H9 (cell line): ENCODE data around the gene RANBP9. TPM values are rescaled to one million over a fixed set of nuclear protein-coding genes. Genes with fewer than 3 reads are reported as not detected.

Source experiments
- DNase-seq: peaks from one replicate; pipeline ENCODE4 v3.0.0-alpha.2; 2017
- H2AFZ ChIP-seq: one replicate; pipeline ENCODE4 v1.6.1; 2013; ENCODE audit warnings: mild to moderate bottlenecking, low read length, control low read depth, moderate library complexity
- H2AK5ac ChIP-seq: 2 replicates; pipeline ENCODE4 v1.6.1; 2013; ENCODE audit warnings: low read length, control low read depth, mixed read lengths; ENCODE audit not compliant: insufficient read length
- H2BK120ac ChIP-seq: one replicate; pipeline ENCODE4 v1.6.1; 2013; ENCODE audit warnings: low read depth, mild to moderate bottlenecking, low read length, control low read depth, inconsistent platforms; ENCODE audit not compliant: poor library complexity, severe bottlenecking
- H2BK12ac ChIP-seq: 2 replicates; pipeline ENCODE4 v1.6.1; 2013; ENCODE audit warnings: low read length, control low read depth, mixed read lengths, low read depth; ENCODE audit not compliant: insufficient read length
- H2BK15ac ChIP-seq: 2 replicates; pipeline ENCODE4 v1.6.1; 2013; ENCODE audit warnings: low read depth, low read length, control low read depth
- H2BK20ac ChIP-seq: one replicate; pipeline ENCODE4 v1.6.1; 2013; ENCODE audit warnings: low read depth, mild to moderate bottlenecking, low read length, control low read depth, inconsistent platforms; ENCODE audit not compliant: poor library complexity, severe bottlenecking
- H2BK5ac ChIP-seq: 2 replicates; pipeline ENCODE4 v1.6.1; 2013; ENCODE audit warnings: low read length, control low read depth, mixed read lengths; ENCODE audit not compliant: insufficient read length
- H3K14ac ChIP-seq: 2 replicates; pipeline ENCODE4 v1.6.1; 2013; ENCODE audit warnings: low read length, control low read depth; ENCODE audit not compliant: insufficient read depth
- H3K18ac ChIP-seq: 2 replicates; pipeline ENCODE4 v1.6.1; 2013; ENCODE audit warnings: low read depth, mild to moderate bottlenecking, mixed read lengths, low read length, control low read depth; ENCODE audit not compliant: insufficient read length
- H3K23ac ChIP-seq: 2 replicates; pipeline ENCODE4 v1.6.1; 2013; ENCODE audit warnings: low read length, control low read depth, mixed read lengths, low read depth; ENCODE audit not compliant: insufficient read length
- H3K23me2 ChIP-seq: 2 replicates; pipeline ENCODE4 v1.6.1; 2013; ENCODE audit warnings: low read depth, mild to moderate bottlenecking, mixed read lengths, low read length, control low read depth; ENCODE audit not compliant: insufficient read length, poor library complexity, severe bottlenecking
- H3K27ac ChIP-seq: 2 replicates; pipeline ENCODE4 v1.5.1; 2013; ENCODE audit warnings: low read length, control low read depth, mixed read lengths, low read depth; ENCODE audit not compliant: insufficient read length
- H3K27me3 ChIP-seq: 2 replicates; pipeline ENCODE4 v1.6.1; 2013; ENCODE audit warnings: low read length, control low read depth, inconsistent platforms; ENCODE audit not compliant: insufficient read depth
- H3K4ac ChIP-seq: 2 replicates; pipeline ENCODE4 v1.6.1; 2013; ENCODE audit warnings: low read depth, mild to moderate bottlenecking, control low read depth, inconsistent platforms, low read length, moderate library complexity
- H3K4me1 ChIP-seq: 2 replicates; pipeline ENCODE4 v1.6.1; 2013; ENCODE audit warnings: low read length, control low read depth, inconsistent platforms; ENCODE audit not compliant: insufficient read depth
- H3K4me2 ChIP-seq: 2 replicates; pipeline ENCODE4 v1.6.1; 2013; ENCODE audit warnings: low read length, control low read depth, mixed read lengths; ENCODE audit not compliant: insufficient read length, insufficient read depth
- H3K56ac ChIP-seq: 2 replicates; pipeline ENCODE4 v1.6.1; 2013; ENCODE audit warnings: low read depth, mild to moderate bottlenecking, mixed read lengths, low read length, control low read depth; ENCODE audit not compliant: insufficient read length
- H3K79me1 ChIP-seq: 2 replicates; pipeline ENCODE4 v1.6.1; 2013; ENCODE audit warnings: low read depth, mild to moderate bottlenecking, moderate library complexity, low read length, control low read depth, inconsistent platforms; ENCODE audit not compliant: insufficient read depth, poor library complexity, severe bottlenecking
- H3K79me2 ChIP-seq: 2 replicates; pipeline ENCODE4 v1.6.1; 2013; ENCODE audit warnings: low read length, control low read depth, inconsistent platforms; ENCODE audit not compliant: insufficient read depth
- H3K9ac ChIP-seq: 2 replicates; pipeline ENCODE4 v1.6.1; 2013; ENCODE audit warnings: low read length, control low read depth, mixed read lengths; ENCODE audit not compliant: insufficient read length; ENCODE audit errors: extremely low read depth
- H3K9me3 ChIP-seq: one replicate; pipeline ENCODE4 v1.6.1; 2013; ENCODE audit warnings: low read depth, low read length, inconsistent platforms; ENCODE audit not compliant: control insufficient read depth
- H3T11ph ChIP-seq: one replicate; pipeline ENCODE4 v1.6.1; 2013; ENCODE audit warnings: mild to moderate bottlenecking, low read length, control low read depth, inconsistent platforms
- H4K20me1 ChIP-seq: one replicate; pipeline ENCODE4 v1.6.1; 2013; ENCODE audit not compliant: control insufficient read depth, insufficient read length, insufficient read depth
- H4K5ac ChIP-seq: 2 replicates; pipeline ENCODE4 v1.6.1; 2013; ENCODE audit warnings: low read depth, mild to moderate bottlenecking, mixed read lengths, low read length, control low read depth; ENCODE audit not compliant: insufficient read length
- H4K8ac ChIP-seq: replicated peaks from 2 replicates; pipeline ENCODE4 v1.6.1; 2013; ENCODE audit warnings: low read length, control low read depth, mixed read lengths, low read depth; ENCODE audit not compliant: insufficient read length
- H4K91ac ChIP-seq: 2 replicates; pipeline ENCODE4 v1.6.1; 2013; ENCODE audit warnings: low read depth, mild to moderate bottlenecking, moderate library complexity, mixed read lengths, low read length, control low read depth; ENCODE audit not compliant: insufficient read length
- H3K27ac Mint-ChIP-seq, 3 experiments: 2 replicates in 2 of 3; 3 replicates in 1 of 3; pipeline ENCODE4 v1.8.0; 2020 to 2021; ENCODE audit warnings: mixed read lengths in 3 of 3, mild to moderate bottlenecking in 1 of 3, moderate library complexity in 1 of 3
- H3K27me3 Mint-ChIP-seq: 2 replicates; pipeline ENCODE4 v1.8.0; 2021; ENCODE audit warnings: low read depth, mild to moderate bottlenecking, moderate library complexity, mixed read lengths
- H3K36me3 Mint-ChIP-seq, 3 experiments: 2 replicates in 2 of 3; 3 replicates in 1 of 3; pipeline ENCODE4 v1.8.0; 2020 to 2021; ENCODE audit warnings: low read depth in 3 of 3, mixed read lengths in 3 of 3; ENCODE audit not compliant: insufficient read depth in 1 of 3
- H3K4me1 Mint-ChIP-seq, 2 experiments: 2 replicates each; pipeline ENCODE4 v1.8.0; 2020; ENCODE audit warnings: mixed read lengths in 2 of 2
- H3K4me3 Mint-ChIP-seq, 2 experiments: 2 replicates in 1 of 2; 3 replicates in 1 of 2; pipeline ENCODE4 v1.8.0; 2020 to 2021; ENCODE audit warnings: mild to moderate bottlenecking in 2 of 2, mixed read lengths in 2 of 2, moderate library complexity in 1 of 2
- H3K9me3 Mint-ChIP-seq, 2 experiments: 2 replicates in 1 of 2; 3 replicates in 1 of 2; pipeline ENCODE4 v1.8.0; 2020; ENCODE audit warnings: mild to moderate bottlenecking in 2 of 2, mixed read lengths in 2 of 2, moderate library complexity in 1 of 2
- WGBS: extraction: QIAGEN DNeasy Blood & Tissue Kit; methylation state at CpG from one replicate; pipeline ENCODE4 v1.1.7; 2013; ENCODE audit warnings: missing lambda C conversion rate, low lambda C conversion rate, mixed read lengths; ENCODE audit not compliant: insufficient read length; ENCODE audit errors: extremely low coverage; 5-methylcytosine and 5-hydroxymethylcytosine counted together
- total RNA-seq: library from RNA; stranded (reverse); gene quantifications from 2 replicates; pipeline ENCODE4 v1.2.1, GENCODE V29; 2021
- TF ChIP-seq, protein P1 (sequence below): fragments of 200-600 bp; sonication (generic); conservative IDR thresholded peaks from 3 replicates; pipeline ENCODE4 v1.8.0; 2021; ENCODE audit warnings: antibody characterized with exemption, mild to moderate bottlenecking

RANBP9 gene
- total RNA-seq, 1 experiment from 2014 or later = 37.2 TPM

GRCh38 chr6:13702809-13703302 is 8.8 kb downstream of the RANBP9 start:
- no peaks in the 10 kb centered on the region for H4K20me1 ChIP-seq
- no peak overlapping the region for H3K4me3 Mint-ChIP-seq
- peaks cover 18 to 19% of the 10 kb centered on the region in 2 experiments for H3K4me1 Mint-ChIP-seq
- H2AK5ac ChIP-seq = no peak overlapping the region
- no peaks in the 10 kb centered on the region for H3K23me2 ChIP-seq
- H3T11ph ChIP-seq = no peak overlapping the region
- H4K91ac ChIP-seq = no peak overlapping the region
- TF ChIP-seq, protein P1, sequence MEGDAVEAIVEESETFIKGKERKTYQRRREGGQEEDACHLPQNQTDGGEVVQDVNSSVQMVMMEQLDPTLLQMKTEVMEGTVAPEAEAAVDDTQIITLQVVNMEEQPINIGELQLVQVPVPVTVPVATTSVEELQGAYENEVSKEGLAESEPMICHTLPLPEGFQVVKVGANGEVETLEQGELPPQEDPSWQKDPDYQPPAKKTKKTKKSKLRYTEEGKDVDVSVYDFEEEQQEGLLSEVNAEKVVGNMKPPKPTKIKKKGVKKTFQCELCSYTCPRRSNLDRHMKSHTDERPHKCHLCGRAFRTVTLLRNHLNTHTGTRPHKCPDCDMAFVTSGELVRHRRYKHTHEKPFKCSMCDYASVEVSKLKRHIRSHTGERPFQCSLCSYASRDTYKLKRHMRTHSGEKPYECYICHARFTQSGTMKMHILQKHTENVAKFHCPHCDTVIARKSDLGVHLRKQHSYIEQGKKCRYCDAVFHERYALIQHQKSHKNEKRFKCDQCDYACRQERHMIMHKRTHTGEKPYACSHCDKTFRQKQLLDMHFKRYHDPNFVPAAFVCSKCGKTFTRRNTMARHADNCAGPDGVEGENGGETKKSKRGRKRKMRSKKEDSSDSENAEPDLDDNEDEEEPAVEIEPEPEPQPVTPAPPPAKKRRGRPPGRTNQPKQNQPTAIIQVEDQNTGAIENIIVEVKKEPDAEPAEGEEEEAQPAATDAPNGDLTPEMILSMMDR = no peak
- DNase-seq = no peak
- H2BK5ac ChIP-seq = no peak overlapping the region
- no peak overlapping the region for H2AFZ ChIP-seq
- no peaks in the 10 kb centered on the region for H3K27me3 ChIP-seq
- H3K9me3 ChIP-seq = no peaks in the 10 kb centered on the region
- WGBS = no CpG with 5 or more reads among the region's 4 CpGs
- no peak overlapping the region for H3K4me2 ChIP-seq
- H3K27ac ChIP-seq = no peak overlapping the region
- H2BK15ac ChIP-seq = no peak overlapping the region
- H3K27me3 Mint-ChIP-seq = no peaks in the 10 kb centered on the region
- H3K27ac Mint-ChIP-seq = no peak overlapping the region
- peaks cover 6% of the 10 kb centered on the region for H3K79me1 ChIP-seq
- no peak overlapping the region for H4K5ac ChIP-seq
- no peak overlapping the region for H3K23ac ChIP-seq
- H3K4ac ChIP-seq = no peak overlapping the region
- peaks cover 2 to 5% (median 5%) of the 10 kb centered on the region in 3 experiments; a peak in 3 of 7 replicates for H3K36me3 Mint-ChIP-seq
- H3K79me2 ChIP-seq = peaks cover 9% of the 10 kb centered on the region; the same call in 1 of the 2 replicates
- H3K56ac ChIP-seq = no peak overlapping the region
- no peak overlapping the region for H3K9ac ChIP-seq
- H3K4me1 ChIP-seq = no peaks in the 10 kb centered on the region
- H3K14ac ChIP-seq = no peak overlapping the region
- H4K8ac ChIP-seq = no peak overlapping the region
- H3K18ac ChIP-seq = no peak overlapping the region
- no peak overlapping the region for H2BK20ac ChIP-seq
- H3K9me3 Mint-ChIP-seq = no peaks in the 10 kb centered on the region
- no peak overlapping the region for H2BK12ac ChIP-seq
- H2BK120ac ChIP-seq = no peak overlapping the region
